Upper lobe of right lung (tissue), 1 donor: ENCODE measurements around the gene CSNK2A2. TPM values are rescaled to one million over a fixed set of nuclear protein-coding genes. Genes with fewer than 3 reads are reported as not detected.

ENCODE experiments used
- ATAC-seq: fragments of 200-7000 bp; cut with Tn5 transposase; one replicate; pipeline ENCODE4 v1.9.1; 2020; ENCODE audit warnings: mild to moderate bottlenecking, moderate library complexity
- DNase-seq: peaks from one replicate; pipeline ENCODE4 v3.0.0-alpha.2; 2020
- H3K27ac ChIP-seq: fragments of 200-600 bp; one replicate; pipeline ENCODE4 v1.8.0; 2022
- H3K27me3 ChIP-seq: fragments of 200-600 bp; one replicate; pipeline ENCODE4 v1.8.0; 2022; ENCODE audit warnings: mild to moderate bottlenecking
- H3K36me3 ChIP-seq: fragments of 200-600 bp; one replicate; pipeline ENCODE4 v1.8.0; 2022
- H3K4me1 ChIP-seq: fragments of 200-600 bp; one replicate; pipeline ENCODE4 v1.8.0; 2022
- H3K4me3 ChIP-seq: fragments of 200-600 bp; one replicate; pipeline ENCODE4 v1.8.0; 2022; ENCODE audit warnings: mild to moderate bottlenecking
- H3K9me3 ChIP-seq: fragments of 200-600 bp; one replicate; pipeline ENCODE4 v1.8.0; 2022
- CTCF ChIP-seq: fragments of 200-600 bp; IDR thresholded peaks from one replicate; pipeline ENCODE4 v1.8.0; 2022; ENCODE audit warnings: antibody characterized with exemption
- intact Hi-C: fragments of 100-400 bp; cut with DNase I; formaldehyde crosslinking; loops from one replicate; pipeline ENCODE4 v1.11.0; 2022
- total RNA-seq: library from RNA; stranded (reverse); fragmentation: NEBNext Ultra II Directional; extraction: Animal tissue kit (Norgen Biotek cat#: 25700); gene quantifications from one replicate; pipeline ENCODE4 v1.2.1, GENCODE V29; 2021
- donor health status: DM: no; HTN: yes; CAD: no; lungs with severe emphysema.

The CSNK2A2 gene
- total RNA-seq, 1 donor from 2014 or later = 69.0 TPM

GRCh38 chr16:58121132-58121531, 76.8 kb downstream of the CSNK2A2 start:
- Histone ChIP-seq H3K27ac (peak overlapping the region; percentile 12), H3K4me1 (peaks cover 46% of the 10 kb centered on the region), H3K4me3 (no peak overlapping the region), H3K9me3 (no peaks in the 10 kb centered on the region), H3K36me3 (peaks cover 7% of the 10 kb centered on the region), H3K27me3 (no peaks in the 10 kb centered on the region)
- no peak for ATAC-seq
- intact Hi-C loops = loop anchor here (5.0 kb wide), 1 partner anchor 99 kb away; no protein-coding TSS in a partner anchor
- DNase-seq = no peak
- TF ChIP-seq CTCF = no peak

DNA sequence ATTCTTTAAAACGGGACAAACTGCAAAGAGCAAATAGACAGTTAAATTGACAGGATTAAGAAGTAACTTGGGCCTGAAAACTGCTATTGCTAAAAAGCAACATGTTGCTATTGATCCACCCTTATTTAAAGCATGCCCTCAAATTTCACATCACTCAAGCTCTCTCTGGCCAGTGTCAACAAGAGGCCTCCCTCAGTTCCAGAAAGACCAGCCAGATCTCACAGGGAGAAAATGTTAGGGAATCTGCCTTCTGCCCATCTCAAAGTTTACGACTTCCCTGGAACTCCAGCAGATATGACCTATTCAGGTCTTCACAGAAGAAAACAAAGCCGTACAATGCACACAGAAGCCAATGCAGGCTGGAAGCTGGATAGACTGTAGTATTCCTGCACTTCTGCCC, 77.7 kb downstream of the CSNK2A2 start:
- H3K36me3 ChIP-seq = peaks cover 16% of the 10 kb centered on the region
- H3K27ac ChIP-seq = no peak overlapping the region
- intact Hi-C loops = loop anchor here (5.0 kb wide), 1 partner anchor 98 kb away; no protein-coding TSS in a partner anchor
- no peaks in the 10 kb centered on the region for H3K9me3 ChIP-seq
- DNase-seq (no peak), ATAC-seq (no peak)
- H3K4me3 ChIP-seq = no peak overlapping the region
- TF ChIP-seq CTCF = no peak
- peaks cover 42% of the 10 kb centered on the region for H3K4me1 ChIP-seq
- H3K27me3 ChIP-seq = no peaks in the 10 kb centered on the region

GRCh38 chr16:58119509-58119845, 78.4 kb downstream of the CSNK2A2 start:
- Histone ChIP-seq H3K36me3 (peaks cover 23% of the 10 kb centered on the region), H3K27ac (no peak overlapping the region), H3K4me1 (peaks cover 40% of the 10 kb centered on the region), H3K27me3 (no peaks in the 10 kb centered on the region), H3K4me3 (no peak overlapping the region), H3K9me3 (no peaks in the 10 kb centered on the region)
- DNase-seq = no peak
- ATAC-seq = no peak
- no peak for TF ChIP-seq CTCF
- intact Hi-C loops = no loop called here

DNA sequence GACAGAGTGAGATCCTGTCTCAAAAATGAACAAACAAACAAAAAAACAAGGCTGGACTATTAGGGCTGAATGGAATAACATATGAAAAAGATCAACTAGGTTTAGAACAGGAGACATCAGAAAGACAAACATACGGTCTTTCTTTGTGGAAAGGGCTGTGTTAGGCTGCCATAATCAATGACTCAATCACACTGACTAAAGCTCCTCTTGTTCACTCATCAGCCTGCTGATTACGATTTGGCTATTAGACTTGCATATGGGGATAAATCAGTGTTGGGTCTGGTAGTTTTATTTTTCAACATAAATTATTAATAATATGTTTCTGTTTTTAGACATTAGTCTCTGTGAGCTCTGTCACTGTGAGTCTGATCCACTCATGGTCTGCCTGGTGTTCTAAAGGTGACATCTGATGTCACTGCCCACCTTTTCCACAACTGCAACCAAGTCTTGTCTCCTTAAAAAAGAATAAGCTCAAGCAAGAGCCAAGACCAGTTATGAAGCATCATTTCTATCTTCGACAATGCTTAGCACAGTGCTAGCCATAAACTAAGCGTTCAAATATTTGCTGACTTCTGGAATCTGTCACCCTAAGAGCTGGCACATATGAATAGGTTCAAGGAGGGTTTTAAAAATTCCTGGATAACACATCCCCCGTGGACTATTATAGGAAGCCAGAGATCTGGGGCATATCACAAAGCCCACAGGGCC, 79.0 kb downstream of the CSNK2A2 start:
- intact Hi-C loops = no loop called here
- H3K36me3 ChIP-seq = peaks cover 29% of the 10 kb centered on the region
- H3K4me3 ChIP-seq = no peak overlapping the region
- H3K4me1 ChIP-seq = peaks cover 36% of the 10 kb centered on the region
- TF ChIP-seq CTCF = no peak
- DNase-seq (no peak), ATAC-seq (no peak)
- no peaks in the 10 kb centered on the region for H3K9me3 ChIP-seq
- H3K27ac ChIP-seq = no peak overlapping the region
- H3K27me3 ChIP-seq = no peaks in the 10 kb centered on the region

DNA sequence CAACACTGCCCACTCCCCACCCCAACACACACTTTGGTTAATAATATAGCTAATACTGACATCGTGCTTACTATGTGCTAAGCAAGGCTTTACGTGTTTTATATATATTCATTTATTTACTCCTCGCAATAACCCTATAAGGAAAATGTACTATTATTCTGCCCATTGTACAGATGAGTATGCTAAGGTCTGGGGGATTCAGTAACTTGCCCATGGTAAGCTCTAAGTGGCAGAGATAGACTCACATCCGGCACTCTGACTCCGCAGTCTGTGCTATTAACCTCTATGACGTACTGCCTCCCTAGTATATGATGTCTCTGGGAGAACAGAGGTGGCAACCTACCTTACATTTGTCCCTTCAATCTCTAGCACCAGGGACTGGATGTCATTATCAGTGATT, 81.4 kb downstream of the CSNK2A2 start:
- no peak for ATAC-seq
- H3K27ac ChIP-seq = no peak overlapping the region
- no peaks in the 10 kb centered on the region for H3K27me3 ChIP-seq
- H3K4me1 ChIP-seq = peaks cover 25% of the 10 kb centered on the region
- H3K9me3 ChIP-seq = no peaks in the 10 kb centered on the region
- intact Hi-C loops = no loop called here
- TF ChIP-seq CTCF = no peak
- DNase-seq = no peak
- H3K4me3 ChIP-seq = no peak overlapping the region
- H3K36me3 ChIP-seq = peaks cover 45% of the 10 kb centered on the region

- H3K9me3 ChIP-seq = no peaks in the 10 kb centered on the region
- DNase-seq = no peak
- H3K27me3 ChIP-seq = no peaks in the 10 kb centered on the region
- no peak for ATAC-seq
- peaks cover 45% of the 10 kb centered on the region for H3K36me3 ChIP-seq
- intact Hi-C loops = no loop called here
- TF ChIP-seq CTCF = no peak
- H3K4me1 ChIP-seq = peaks cover 21% of the 10 kb centered on the region
- no peak overlapping the region for H3K4me3 ChIP-seq
- H3K27ac ChIP-seq = peak overlapping the region; percentile 14
These were observed 81.8 kb downstream of the CSNK2A2 start for GRCh38 chr16:58116081-58116480.
